ENCODE data around the gene HUNK.
"Not testable (repeated sequence)": the region's sequence is repeated elsewhere in the genome, so short reads cannot be mapped to it uniquely, and the experiment has no call there.

HUNK gene

GRCh38 chr21:31870472-31871193 is 2.2 kb upstream of the HUNK start:
- DNase-seq (ENCODE audit: low read depth, low spot score): no peak

- not testable (repeated sequence) for DNase-seq (ENCODE audit: low read depth, low spot score)
These were observed 1.4 kb upstream of the HUNK start for GRCh38 chr21:31871371-31871770.

- DNase-seq (ENCODE audit: low read depth, low spot score): no peak
These were observed 758 bp upstream of the HUNK start for GRCh38 chr21:31872072-31872451.

GRCh38 chr21:31873275-31873695 is 465 bp downstream of the HUNK start:
- DNase-seq (ENCODE audit: low read depth, low spot score): no peak

- DNase-seq (ENCODE audit: low read depth, low spot score): no peak
These were observed 1.1 kb downstream of the HUNK start for GRCh38 chr21:31873696-31874599.

DNA sequence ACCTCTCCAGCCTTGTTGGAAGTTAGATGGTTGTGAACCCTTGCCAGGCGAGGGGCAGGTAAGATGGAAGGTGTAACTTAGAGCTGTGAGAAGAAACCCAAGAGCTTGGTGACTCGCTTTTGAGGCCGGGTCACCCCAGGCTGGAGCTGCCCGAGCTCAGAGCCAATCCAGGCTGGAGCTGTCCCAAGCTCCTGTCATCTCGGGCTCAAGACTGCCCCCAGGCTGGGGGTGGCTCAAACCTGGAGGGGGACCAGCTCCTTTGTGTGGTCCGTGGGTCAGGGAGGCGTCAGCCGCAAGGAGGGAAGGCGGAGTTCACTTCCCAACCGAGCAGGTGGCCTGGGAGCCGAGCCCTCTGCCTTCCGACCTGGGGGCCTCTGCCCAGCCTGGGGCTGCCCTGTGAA is 2.0 kb downstream of the HUNK start:
- no peak for DNase-seq (ENCODE audit: low read depth, low spot score)

DNA sequence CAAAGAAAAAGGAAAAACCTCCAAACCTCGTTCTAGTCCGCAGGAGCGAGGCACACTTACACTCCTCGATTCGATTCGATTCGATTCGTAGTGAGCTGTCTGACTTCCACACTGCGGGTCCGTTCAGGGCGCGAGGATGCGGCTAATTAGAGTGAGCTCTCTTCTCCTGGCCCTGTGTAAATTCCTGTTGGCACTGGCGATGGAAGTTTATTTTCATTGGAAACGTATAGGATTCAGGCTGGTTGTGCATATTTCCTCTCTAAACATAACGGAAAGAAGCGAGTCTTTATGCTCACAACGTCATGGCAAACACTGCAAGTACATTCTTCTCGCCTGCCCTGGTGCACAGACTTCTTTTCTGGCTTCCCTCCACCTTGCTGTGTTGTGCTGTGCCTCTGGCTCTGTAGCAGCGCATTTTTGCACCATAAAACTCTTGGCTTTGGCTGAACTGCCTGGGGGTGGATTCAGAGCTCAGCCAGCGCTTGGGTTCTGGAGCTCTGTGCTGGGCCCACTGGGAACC is 2.7 kb downstream of the HUNK start:
- no peak for DNase-seq (ENCODE audit: low read depth, low spot score)

DNA sequence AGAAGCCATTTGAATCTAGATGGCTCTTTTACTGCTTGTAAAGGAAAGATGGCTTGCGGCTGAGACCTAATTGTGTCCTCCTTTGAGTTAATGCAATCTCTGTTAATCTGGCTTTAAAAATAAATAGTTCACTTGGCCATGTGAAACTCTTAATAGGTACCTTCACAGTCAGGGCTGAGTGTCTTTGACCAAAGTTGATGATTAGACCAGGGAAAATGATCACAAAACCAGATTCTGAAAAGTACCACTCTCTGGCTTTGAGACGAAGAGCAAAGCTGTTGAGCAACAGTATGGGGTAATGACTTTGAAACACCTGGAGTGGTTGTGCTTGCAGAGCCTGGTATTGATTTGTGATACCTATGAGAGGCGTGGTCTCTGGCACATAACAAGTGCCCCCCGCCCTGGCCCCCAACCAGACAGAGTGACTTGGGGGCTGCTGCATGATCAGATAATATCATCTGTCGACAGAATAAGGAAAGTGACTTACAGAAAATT is 4.7 kb downstream of the HUNK start:
- DNase-seq (ENCODE audit: low read depth, low spot score): no peak

- no peak for DNase-seq (ENCODE audit: low read depth, low spot score)
These were observed 6.0 kb downstream of the HUNK start for GRCh38 chr21:31878831-31879230.

DNA sequence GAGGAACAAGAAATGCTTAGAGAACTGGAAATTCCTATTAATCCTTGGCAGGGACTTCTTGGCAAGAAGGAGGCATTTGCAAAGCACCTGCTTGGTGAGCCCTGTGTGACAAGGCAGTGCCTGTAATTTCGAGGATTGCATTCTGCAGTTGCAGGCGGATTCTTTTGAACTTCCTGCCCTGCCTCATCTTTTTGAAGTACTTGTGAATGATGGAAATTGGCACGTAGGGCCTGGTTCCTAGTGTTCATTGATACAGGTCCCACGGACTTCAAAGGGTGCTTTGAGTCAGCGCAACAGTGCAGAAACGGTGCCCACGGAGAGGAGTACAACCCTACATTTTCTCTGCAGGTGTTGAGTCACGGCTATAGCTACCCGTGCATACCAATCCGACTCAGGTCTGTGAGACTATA is 6.4 kb downstream of the HUNK start:
- no peak for DNase-seq (ENCODE audit: low read depth, low spot score)

DNA sequence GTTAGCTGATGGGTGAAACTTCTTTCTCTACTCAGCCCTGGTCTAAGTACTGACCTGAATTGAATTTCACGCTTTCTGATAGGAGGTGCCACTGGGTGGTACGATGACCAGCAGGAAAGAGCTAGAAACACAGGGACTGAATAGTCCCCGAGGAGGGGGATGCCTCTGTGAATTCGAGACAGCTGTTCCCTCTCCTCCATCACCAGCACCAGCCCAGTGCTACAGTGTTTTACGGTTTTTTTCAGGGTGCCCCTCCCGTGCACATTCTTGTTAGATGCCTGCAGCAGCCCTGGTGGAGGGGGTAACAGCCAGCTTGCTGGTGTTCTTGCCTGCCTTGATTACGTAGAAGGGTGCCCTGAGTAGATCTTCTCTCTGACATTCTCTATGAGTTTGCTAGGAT is 7.1 kb downstream of the HUNK start:
- DNase-seq (ENCODE audit: low read depth, low spot score): no peak

- DNase-seq (ENCODE audit: low read depth, low spot score): no peak
These were observed 8.0 kb downstream of the HUNK start for GRCh38 chr21:31880816-31881215.

DNA sequence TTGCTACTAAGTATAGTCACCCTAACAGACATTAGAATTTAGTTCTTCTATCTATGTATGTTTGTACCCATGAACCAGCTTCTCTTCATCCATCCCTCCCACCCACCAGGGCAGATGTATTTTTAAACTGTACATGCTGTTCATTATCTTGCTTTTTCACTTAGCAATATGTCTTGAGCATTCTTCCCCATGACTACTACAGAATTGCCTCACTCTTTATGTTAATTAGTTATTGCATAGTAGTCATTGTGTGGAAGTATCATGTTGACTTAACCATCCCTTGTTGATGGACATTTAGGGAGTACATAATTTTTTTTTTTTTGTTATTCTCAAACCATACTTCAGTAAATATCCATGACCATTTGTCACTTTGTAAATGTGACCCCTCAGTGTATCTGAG is 9.9 kb downstream of the HUNK start:
- no peak for DNase-seq (ENCODE audit: low read depth, low spot score)

DNA sequence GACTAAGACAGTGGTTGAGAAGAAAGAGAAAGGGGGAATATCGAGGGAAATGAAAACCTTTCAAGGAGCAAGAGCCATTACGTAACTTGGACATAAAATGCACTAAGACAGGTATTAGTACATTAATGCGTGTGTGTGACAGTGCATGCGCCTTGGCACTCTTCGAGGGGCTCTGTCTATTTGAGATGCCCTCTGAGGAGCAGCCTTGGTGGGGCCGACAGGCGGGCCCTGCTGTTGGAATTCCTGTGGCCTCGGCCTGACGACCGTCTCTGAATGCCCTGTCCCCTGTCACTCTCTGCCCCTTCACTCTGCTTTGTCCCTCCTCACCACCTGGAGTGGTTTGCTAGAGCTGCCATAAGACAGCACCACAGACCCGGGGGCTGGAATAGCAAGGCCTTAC is 12.3 kb downstream of the HUNK start:
- no peak for DNase-seq (ENCODE audit: low read depth, low spot score)

- no peak for DNase-seq (ENCODE audit: low read depth, low spot score)
These were observed 14.1 kb downstream of the HUNK start for GRCh38 chr21:31886915-31887314.

- no peak for DNase-seq (ENCODE audit: low read depth, low spot score)
These were observed 14.6 kb downstream of the HUNK start for GRCh38 chr21:31887391-31887841.

- no peak for DNase-seq (ENCODE audit: low read depth, low spot score)
These were observed 16.1 kb downstream of the HUNK start for GRCh38 chr21:31888936-31889371.

GRCh38 chr21:31889460-31889859 is 16.6 kb downstream of the HUNK start:
- DNase-seq (ENCODE audit: low read depth, low spot score): no peak

DNA sequence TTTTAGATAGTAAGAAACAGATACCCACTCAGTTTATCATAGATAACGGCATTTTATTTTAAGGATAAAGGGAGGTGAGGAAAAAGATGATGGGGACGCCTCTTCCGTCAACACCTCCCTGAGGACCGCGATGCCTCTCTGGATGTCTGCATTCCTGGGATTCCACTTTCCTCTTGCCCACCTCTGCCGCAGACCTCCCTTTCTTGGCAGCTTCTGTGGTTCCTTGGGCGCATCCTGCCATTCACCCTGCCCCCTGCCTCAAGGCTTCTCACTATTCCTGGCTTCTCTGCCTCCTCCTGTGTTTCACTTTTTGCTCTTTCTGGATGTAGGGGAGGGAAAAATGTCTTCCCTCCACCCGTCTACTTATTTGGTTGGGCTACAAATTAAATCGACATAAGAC is 19.9 kb downstream of the HUNK start:
- DNase-seq (ENCODE audit: low read depth, low spot score): no peak

DNA sequence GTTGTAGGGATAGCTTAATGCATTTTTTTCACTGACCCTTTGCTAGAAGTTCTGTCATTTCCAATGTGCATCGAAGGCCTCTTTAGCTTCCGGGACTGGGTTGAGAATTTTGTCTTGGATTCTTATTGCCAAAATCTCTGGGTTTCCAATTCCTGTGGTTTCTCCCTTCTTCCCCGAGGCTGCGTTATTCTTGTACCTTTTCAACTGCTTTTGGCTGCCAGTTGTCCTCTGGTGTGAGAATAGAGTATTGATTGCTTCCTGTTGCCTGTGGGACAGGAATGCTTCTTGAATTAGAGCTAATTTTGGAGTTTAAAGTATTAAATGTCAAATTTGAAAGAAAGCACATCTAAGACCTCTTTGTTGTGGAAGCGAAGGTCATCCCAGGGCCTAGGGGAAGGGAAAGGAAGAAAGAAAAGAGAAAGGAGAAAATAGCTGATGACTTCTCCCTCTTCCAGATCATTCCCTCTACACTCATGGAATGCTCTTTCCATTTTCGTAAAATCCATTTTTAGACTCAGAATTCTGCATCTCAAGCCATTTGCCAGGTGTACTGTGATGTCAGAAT is 21.1 kb downstream of the HUNK start:
- no peak for DNase-seq (ENCODE audit: low read depth, low spot score)

DNA sequence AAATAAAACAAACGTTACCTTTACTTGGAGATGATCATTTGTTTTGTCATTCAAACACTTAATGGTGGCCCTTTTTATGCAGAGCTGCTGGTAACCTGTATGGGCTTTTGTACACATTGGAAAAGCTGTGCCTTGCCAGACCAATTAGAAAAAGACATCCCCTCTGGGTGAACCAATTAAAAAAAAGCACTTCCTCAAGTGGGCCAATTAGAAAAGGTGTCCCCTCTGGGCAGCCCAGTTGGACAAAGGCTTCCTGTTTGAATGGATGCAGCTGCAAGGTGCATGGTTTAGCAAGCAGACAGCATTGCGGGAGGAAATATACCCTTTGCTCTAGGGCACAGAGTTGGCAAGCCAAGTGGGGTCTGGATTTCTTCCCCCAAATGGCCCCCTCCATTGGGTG is 21.6 kb downstream of the HUNK start:
- no peak for DNase-seq (ENCODE audit: low read depth, low spot score)
